GM19324 (cell line): ENCODE results near the gene EPHB1.

Experiments
- ATAC-seq: cut with Tn5 transposase; IDR thresholded peaks from one replicate; pipeline ENCODE4 v1.9.1; 2021; ENCODE audit warnings: mild to moderate bottlenecking, moderate library complexity; ENCODE audit not compliant: unreplicated experiment, low FRiP score

The EPHB1 gene

DNA sequence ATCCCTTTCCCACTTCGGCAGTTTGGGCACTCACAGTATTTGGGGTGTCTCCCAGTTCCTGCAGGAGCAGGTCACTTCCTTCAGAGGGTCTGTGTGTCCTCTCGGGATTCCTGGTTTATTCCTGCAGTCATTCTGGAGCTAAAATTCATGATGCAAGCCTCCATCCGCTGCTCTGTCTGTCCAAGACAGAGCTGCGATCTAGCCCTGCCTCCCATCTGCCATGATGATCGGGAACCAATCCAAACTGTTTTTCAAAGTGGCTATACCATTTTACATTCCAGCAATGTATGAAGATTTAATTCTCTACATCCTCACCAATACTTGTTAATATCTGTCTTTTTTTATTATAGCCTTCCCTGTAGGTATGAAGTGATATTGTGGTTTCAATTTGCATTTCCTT is 273.0 kb downstream of the EPHB1 start:
- ATAC-seq, result no peak

DNA sequence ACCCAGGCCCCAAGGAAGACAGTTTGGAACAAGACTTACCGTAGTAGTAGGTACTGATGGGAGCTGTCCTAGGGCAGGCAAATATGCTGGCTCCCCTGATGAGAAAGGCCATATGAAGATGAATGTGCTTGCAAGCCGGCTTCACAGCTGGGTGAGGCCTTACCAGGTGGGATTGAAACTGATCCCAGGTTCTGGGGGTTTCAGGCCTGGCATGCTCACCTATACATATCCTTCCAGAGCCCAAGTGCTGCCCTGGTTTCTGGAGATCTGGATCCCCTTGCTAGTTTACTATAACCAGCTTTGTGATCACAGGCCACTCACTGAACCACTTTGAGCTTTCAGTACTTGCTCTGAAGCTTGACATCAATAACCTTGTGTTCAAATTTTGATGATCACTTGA is 274.3 kb downstream of the EPHB1 start:
- no peak for ATAC-seq

DNA sequence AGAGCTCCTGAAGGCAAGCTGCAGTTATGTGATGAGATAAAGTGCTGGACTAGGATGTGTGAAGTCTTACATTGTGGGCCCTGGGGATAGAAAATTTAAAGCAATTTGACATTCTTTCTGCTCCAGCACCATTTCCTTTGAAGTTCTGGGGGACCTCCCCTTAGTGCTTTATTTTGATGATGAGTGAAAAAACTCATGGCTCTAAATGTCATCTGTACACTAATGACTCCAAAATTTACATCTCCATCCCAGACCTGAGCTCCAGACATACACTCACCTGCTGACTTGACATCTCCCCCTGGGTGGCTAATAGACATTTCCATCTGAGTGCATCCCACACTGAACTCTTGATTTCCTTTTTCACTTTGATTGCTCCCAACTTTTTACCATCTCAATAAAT is 276.4 kb downstream of the EPHB1 start:
- ATAC-seq, result no peak

DNA sequence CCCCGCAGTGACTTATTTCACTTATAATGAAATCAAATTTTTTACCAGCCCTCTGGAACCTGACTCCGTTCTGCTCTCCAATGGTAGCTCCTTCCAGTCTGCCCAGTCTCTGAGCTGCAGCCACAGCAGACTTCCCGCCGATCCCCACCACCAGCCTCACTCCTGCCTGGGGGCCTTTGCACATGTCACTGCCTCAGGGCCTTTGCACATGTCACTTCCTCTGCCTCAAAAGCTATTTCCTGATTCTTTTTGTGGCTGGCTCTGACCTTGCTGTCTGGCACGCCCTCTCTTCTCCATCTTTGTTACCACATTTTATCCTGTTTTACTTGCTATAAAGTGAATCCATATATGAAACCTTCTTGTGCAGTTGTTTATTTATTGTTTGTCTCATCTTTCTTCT is 277.4 kb downstream of the EPHB1 start:
- no peak for ATAC-seq

DNA sequence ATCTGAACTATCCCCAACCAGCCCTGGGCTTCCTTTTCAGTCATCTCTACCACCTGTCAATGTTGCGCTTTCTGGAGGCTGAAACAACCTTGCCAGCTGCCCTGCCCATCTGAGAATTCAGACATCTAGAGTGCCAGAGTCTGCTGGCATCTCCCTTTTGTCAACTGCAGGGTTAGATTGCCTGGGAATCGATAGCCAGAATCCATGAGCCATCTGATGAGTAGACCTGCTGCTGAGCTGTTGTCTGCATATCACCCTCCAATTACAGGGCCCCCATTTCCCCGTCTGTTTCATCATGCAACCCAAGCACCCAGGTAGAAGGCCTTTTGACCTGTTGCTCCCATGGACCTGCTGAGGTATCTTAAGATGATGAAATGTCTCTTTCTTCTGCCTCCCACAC is 280.1 kb downstream of the EPHB1 start:
- ATAC-seq, result no peak

DNA sequence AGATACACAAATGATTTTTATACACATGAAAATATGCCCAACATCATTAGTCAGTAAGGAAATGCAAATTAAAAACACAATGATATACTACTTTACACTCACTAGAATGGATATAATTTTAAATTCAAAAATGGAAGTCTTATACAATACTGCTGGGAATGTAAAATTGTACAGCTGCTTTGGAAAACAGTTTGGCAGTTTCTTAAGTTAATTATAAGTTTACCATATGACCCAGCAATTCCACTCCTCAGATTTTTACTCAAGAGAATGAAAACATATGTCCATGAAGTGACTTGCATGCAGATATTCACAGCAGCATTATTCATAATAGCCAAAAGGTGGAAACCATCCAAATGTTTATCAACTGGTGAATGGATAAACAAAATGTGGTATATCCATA is 281.3 kb downstream of the EPHB1 start:
- no peak for ATAC-seq

DNA sequence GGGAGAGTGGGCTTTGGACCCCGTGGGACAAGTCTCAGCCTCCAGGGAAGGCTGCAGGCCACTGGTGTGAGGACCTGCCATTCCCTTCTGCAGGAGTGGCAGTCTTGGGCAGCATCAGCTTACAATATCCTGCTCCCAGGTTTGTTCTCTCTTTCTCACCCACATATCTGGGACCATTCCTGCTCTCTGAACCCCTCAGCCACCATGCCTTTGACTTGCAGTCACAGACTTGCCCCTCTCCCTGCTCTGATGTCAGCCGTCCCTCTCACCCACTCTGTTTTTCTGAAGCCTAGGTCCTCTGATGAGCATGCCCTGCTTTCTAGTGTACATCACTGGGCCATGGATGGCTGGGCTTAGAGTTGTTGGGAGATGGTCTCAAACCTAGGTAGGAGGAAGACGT is 282.1 kb downstream of the EPHB1 start:
- no peak for ATAC-seq

DNA sequence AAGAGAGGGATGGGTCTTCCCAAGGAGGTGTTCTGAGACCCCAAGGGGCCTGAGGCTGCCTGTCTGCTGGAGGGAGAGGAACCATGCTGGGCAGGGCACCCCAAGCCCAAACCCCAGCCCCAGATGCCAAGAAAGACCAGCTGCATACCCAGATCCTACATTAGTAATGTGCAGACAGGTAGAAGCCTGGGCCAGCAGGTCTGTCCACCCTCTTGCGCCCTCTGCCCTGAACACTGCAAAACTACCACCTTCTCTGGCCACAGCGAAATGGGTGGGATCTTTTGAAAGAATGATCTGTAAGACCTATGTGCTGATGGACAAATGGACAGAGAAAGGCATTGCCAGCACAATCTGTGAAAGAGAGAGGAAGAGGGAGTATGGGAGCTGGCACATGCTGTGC is 283.2 kb downstream of the EPHB1 start:
- no peak for ATAC-seq

DNA sequence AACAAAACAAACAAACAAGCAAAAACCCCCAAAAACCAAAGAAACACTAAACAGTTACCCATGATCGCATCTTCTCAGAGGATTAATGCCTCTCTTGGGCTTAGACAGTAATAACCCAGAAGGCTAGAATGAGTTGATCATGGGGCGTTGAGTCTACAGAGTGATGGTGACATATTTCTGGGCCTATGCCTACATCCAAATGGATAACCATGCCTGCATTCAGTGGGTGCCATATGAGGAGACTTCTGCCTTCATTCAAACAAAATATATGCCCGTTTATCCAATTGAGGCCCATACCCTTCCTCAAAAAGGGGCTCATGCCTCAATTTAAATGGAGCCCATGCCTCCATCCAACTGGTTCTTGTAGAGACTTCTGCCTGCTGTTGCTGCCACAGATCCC is 284.0 kb downstream of the EPHB1 start:
- no peak for ATAC-seq

DNA sequence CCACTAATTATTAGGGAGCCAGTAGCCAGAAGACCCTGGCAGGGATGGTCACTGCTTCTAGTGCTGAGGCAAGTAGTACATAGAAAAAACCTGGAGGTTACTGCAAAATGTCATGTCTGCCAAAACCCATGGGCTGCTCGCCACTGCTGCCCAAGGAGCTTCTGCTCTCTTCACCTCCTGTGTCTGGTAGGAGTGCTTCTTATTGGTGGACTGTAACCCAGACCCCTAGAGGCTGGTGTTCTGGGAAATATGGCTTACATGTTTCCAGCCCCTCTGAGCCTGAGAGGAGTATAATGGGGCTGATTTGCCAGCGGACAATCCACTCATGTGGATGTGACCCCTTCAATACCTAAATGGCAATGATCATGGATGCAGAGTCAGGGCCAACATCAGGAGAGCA is 286.4 kb downstream of the EPHB1 start:
- no peak for ATAC-seq

DNA sequence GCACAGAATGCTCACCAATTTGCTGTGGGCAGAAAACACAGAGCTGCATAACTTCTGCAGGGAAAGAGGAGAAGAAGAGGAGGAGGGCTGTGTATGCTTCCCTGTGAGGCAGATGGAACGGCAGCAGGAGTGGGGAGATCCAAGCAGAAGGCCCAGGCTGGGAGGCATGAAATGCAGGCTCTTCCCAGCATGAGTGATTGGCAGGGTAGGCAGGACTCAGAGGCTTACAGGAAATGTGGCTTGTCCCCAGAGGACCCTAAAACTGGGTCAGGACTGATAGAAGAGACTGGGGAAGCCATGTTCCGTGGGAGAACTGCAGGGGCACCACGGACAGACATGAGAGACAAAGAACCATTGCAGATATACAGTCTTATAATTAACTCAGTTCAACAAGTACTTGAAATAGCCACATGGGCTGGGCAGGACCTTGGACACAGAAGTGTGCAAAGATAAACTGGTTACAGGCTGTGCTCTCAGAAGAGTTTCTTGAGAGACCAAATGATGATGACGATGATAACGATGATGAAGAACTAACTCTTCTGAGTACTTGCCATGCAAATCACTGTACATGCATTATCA is 286.9 kb downstream of the EPHB1 start:
- ATAC-seq, result no peak

DNA sequence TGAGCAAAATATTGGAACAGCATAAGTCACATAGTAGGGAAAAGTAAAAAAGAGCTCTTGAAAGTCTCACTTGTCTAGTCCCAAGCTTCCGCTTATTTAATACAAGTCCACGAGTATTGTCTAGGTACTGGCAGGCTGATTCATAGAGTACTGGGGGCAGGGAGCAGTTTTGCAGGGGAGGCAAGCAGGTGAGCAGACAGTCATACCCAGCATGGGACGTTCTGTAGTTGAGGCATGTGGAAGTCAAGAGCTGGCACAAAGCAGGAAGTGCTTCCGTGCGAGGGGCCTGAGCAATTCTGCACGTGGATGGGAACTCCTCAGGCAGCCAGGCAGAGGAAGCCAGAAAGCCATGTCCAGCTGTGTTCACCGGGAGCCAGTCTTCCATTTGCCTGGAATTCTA is 287.6 kb downstream of the EPHB1 start:
- no peak for ATAC-seq

DNA sequence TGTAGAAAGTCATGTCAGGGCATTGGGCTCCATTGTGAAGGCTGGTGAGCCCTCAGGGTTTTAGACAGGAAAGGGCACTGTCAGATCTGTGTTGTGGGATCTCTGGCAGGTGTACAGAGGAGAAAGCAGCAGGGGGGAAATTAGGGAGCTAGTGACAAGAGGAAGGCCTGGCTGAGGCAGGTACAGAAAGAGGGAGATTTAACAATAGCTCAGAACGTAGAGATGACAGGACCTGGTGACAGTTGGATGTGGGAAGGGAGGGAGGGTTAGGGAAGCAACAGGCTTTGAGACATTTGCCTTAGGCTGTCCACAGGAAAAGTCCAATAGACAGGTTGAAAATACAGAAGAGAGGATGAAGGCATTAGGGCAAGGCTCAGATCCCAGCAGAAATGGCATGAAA is 288.1 kb downstream of the EPHB1 start:
- ATAC-seq, result no peak

DNA sequence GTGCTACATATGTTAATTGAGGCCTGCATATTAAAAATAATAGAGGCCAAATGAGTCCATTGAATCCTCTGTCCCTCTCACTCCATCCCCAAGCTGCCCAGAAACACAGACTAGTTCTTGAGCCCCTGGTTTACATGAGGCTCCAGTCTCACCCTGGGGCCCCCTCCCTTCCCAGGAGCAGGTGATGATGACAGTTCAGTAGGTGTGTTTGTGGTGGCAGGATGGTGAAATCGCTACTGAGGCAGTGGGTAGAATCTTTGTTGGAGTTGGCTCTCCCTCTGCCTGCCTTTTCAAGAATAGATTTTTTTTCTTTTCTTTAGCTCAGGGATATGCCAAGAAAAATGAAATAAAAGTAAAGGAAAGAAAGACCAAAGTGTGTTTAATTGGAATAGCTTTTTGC is 288.7 kb downstream of the EPHB1 start:
- ATAC-seq, result no peak

DNA sequence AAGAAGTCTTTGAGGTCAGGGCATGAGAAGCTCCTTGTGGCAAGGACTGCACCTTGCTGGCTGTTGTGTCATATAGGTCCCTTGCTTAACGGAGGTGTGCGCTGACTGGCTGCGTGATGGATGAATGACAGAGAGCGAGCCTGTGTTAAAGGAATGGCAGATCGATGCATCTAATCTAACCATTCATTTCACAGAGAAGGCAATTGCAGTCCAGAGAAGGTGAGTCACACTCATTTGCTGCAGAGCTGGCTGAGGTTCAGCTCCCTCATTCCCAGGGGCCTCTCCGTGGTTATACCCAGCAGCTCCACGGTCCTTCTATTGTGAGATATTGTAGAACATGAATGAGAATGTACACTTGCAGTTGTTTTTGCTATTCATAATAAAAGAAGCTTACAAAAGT is 289.3 kb downstream of the EPHB1 start:
- ATAC-seq, result no peak

DNA sequence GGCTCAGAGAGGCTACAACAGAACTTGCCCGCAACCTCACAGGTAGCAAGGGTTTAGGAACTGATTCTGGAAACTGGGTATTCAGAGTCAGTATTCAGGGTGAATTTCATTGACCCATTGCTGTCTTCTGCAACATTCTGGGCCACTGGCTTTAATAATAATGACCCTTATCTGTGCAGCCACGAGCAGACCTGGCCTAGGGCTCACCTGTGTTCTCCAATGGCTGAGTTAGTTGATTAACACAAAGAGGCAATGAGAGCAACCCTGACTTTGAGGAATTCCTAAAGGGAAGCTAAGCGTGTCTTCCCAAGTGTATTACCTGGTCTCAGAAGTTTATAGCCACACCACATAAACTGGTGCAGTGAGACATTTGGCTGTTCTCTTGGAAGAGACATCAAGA is 289.9 kb downstream of the EPHB1 start:
- no peak for ATAC-seq

DNA sequence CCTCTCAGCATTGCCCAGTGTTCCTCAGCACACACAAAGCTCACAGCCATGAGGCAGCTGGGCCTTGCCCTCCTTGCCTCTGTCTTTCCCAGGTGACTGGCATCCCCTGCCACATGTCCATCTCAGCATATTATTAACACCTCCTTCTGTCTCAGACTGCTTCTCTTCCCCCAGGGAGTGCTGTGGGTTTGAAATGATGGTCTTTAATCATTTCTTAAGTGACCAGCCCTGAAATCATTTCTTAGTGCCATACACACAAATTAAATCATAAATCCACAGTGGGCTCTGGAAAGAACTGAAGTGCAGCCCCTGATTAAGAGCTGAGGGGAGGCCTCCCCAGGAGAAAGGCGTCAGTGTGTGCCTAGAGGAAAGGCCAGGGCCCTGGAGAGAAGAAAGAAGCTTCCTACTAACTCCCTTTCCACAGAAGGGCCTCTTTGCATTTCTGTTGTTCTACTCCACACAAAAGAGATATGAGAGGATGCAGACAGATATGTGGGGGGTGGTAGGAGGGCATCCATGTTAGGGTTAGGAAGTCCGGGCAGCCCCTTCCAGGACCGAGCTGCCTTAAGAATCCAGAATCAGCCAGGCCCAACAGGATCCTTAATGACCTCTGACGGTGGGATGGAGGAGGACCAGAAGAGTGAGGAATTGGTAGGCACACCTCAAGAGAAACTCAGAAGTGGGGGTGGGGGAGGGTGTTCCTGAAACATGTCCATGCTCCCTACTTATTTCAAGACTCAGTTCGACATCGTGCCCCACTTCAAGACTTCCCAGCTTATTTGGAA is 290.8 kb downstream of the EPHB1 start:
- ATAC-seq, result no peak

DNA sequence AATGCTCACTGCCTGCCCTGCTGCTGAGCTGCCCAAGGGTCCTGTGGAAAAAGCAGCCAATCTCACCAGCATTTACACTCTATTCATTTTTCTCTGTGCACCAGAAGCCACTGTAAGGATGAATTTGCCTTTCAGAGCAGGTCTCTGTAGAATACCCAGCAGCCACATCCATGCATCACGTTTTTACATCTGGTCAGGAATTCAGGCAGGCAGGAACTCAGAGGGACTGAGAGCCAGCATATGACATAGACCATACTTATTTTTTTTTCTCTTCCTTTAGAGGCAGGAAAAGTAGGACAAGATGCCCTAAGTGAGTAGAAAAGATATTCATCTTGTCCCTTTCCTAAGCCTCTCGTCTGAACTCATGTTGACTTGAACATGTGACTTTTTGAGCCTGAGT is 292.7 kb downstream of the EPHB1 start:
- no peak for ATAC-seq

DNA sequence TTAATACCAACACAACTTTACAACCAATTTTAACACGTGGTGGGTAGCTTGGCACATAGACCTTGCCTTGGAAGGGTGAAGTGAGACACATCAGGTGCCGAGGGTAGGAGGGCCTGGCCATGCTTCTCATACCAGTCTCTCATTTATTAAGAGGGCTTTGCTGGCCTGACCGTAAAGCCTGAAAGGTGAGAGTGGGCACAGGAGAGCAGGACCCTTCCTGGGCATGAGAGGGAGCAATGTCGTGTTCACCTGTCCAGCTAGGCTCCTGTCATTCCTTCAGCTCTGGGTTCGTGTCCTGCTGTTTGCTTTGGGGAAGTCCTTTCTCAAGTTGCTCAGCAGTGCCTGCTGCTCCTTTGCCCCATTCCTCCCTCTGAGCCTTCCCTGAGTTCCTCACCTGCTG is 294.4 kb downstream of the EPHB1 start:
- no peak for ATAC-seq

DNA sequence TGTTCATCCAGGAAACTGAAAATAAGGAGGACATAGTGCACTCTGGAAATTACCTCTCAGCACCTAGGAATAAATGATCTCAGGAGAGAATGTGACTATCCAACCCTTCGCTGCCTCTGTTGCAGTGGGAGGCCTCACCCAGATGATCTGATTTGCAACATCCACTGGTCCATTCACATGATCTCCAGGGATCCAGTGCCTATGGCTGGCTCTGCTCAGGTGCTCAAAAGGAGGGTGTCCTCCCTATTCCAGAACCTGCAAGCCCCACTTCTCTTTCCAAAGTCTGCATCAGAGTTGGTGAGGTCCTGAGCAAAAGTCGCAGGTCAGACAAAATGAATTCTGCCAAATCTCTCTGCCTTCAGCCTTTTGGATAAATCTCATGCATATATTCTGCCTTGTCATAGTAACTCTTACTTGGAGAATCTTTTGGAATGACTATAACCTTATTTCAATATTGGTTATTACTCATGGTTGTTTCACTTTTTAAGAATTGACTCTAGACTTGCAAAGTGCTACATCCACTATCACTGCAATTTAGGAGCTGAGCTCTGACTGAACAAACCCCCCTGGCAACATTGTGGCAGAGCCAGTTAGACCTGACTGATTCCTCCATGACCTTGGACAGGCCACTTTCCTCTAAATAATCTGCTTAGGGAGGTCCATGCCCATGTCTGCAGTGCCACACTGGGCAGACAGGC is 295.1 kb downstream of the EPHB1 start:
- ATAC-seq, result no peak

DNA sequence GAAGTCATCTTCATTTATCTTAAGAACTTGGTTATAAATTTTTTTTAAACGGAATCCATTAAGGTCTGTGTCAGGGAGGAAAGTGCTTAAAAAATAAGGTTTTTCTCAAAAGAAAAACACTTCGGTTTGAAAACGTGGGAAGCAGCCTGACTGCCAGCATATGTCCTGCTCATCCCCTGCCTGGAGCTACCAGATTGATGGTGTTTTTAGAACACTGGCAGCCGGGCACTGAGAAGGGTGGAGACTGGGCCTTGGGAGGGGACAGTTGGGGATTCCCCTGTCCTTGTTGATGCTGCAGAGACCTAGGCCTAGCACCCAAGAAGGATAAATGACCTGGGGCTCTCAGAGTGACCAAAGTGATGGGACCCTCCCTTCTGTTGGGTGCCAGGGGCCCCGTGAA is 296.9 kb downstream of the EPHB1 start:
- no peak for ATAC-seq

DNA sequence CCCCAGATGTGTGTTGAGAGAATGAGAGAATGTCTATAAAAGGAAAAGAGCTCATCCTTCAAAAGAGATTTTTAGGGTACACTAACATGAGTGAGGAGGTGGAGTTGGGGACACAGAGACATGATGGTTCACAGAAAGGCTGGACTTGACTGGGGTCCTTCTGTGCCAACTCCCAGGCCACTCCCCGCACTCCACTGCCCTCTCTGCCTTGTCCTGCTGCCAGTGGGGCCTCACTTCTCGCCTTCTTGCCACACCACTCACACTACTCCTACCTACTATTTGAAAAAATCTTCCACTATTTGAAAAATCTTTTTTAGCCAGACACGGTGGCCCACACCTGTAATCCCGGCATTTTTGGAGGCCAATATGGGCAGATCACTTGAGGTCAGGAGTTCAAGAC is 298.1 kb downstream of the EPHB1 start:
- no peak for ATAC-seq
